GM13977 (cell line): ENCODE results near the gene IKZF1.
A peak's percentile ranks its signal among the peaks of the same experiment; 100 is the strongest.

Experiments
- DNase-seq: peaks from one replicate; pipeline ENCODE4 v3.0.0; 2012; ENCODE audit warnings: low spot score
- in situ Hi-C: fragments of 300-500 bp; cut with MboI; formaldehyde crosslinking; loops from one replicate; pipeline ENCODE4 v1.12.0; 2022; ENCODE audit warnings: low sequenced_read_pairs, low pct_unique_long_range_greater_than_20kb, mixed read lengths, inconsistent platforms; ENCODE audit not compliant: unreplicated experiment
- TF ChIP-seq, protein P1 (sequence below): IDR thresholded peaks from 2 replicates; pipeline ENCODE4 v1.5.1; 2012; ENCODE audit warnings: mild to moderate bottlenecking, control low read depth; ENCODE audit not compliant: insufficient read depth; ENCODE audit errors: extremely low read depth, missing control alignments

The IKZF1 gene

DNA sequence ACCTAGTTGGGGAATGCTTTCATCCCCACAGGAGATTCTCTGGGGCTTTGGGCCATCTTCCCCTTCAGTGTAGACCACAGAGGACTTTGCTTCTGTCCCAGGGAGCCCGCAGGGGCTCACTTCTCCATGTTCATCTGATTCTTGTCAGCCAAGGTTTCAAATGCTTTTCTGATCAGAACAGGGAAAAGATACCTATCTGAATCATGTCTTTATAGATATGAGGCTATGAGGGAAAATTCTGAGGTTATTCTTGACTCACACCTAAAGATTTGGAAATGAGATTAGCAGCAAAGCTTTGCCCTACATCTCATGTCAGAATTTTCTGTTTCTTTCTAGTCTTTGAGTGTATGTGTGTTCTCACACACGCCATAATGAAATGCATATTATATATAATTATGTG lies 92.3 kb downstream of the IKZF1 start:
- TF ChIP-seq, protein P1, sequence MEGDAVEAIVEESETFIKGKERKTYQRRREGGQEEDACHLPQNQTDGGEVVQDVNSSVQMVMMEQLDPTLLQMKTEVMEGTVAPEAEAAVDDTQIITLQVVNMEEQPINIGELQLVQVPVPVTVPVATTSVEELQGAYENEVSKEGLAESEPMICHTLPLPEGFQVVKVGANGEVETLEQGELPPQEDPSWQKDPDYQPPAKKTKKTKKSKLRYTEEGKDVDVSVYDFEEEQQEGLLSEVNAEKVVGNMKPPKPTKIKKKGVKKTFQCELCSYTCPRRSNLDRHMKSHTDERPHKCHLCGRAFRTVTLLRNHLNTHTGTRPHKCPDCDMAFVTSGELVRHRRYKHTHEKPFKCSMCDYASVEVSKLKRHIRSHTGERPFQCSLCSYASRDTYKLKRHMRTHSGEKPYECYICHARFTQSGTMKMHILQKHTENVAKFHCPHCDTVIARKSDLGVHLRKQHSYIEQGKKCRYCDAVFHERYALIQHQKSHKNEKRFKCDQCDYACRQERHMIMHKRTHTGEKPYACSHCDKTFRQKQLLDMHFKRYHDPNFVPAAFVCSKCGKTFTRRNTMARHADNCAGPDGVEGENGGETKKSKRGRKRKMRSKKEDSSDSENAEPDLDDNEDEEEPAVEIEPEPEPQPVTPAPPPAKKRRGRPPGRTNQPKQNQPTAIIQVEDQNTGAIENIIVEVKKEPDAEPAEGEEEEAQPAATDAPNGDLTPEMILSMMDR, result no peak
- DNase-seq, result peak; percentile 46
- in situ Hi-C loops, result no loop called here

DNA sequence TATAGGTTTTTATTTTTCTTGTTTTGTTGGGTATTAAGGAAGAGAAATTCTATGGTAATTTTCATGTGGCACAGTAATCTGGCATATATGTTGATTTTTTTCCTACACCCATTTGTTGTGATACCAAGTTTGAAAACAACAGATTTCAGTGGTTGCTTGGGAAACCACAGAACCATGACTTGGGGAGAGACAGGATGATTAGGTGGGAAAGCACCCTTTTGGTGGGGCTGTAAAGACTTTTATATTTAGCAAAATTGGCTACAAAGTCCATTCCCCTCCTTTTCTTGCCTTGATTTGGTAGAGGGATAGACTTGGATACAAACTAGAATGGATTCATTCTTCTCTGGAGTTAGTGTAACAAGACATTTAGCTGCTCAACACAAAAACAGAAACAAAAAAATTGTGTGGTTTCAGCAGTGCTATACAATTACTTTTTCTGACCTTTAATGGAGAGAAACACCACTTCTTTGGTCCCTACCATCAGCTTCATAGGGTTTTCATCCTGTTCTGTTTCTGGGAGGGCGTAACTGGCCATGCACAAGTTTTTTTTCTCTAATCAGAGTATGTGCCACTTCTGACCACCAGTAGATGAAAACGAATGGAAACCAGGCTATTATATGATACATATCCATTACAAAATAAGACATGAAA lies 92.9 kb downstream of the IKZF1 start:
- in situ Hi-C loops, result no loop called here
- TF ChIP-seq, protein P1, result no peak
- peak; percentile 75 for DNase-seq

DNA sequence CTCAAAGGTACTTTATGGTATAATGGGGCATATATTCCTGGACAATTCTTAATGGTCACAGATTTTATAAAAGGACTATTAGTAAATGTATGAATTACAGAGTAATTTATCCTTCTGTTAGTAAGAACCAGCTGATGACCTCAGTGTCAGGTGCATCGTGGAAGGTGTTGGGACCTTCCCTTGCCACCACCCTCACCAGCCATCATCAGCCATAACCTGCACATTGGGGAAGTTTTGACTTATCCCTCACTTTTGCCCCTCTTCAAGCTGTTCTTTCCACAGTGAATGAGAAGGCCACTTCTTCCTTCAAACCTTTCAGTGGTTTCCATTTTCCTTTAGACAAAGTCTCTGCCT lies 93.4 kb downstream of the IKZF1 start:
- TF ChIP-seq, protein P1, result no peak
- peak; percentile 45 for DNase-seq
- in situ Hi-C loops, result no loop called here

DNA sequence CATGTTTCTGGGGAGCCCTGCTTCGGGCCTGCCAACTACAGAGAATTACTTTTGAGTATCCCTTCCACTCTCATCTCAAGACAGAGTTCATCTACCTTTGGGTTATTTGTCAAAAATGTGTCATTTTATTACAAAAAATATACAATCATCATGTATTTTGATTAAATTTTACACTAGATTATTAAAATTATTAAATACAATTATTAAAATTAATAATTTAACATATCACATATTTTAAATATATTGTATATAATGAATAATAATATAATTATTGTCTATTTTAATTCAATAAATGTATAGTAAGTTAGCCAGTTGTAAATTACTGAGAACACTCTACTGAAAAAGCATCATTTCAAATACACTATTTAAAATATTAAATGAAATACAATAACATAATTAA lies 94.7 kb downstream of the IKZF1 start:
- no peak for DNase-seq
- in situ Hi-C loops, result no loop called here
- TF ChIP-seq, protein P1, result no peak

DNA sequence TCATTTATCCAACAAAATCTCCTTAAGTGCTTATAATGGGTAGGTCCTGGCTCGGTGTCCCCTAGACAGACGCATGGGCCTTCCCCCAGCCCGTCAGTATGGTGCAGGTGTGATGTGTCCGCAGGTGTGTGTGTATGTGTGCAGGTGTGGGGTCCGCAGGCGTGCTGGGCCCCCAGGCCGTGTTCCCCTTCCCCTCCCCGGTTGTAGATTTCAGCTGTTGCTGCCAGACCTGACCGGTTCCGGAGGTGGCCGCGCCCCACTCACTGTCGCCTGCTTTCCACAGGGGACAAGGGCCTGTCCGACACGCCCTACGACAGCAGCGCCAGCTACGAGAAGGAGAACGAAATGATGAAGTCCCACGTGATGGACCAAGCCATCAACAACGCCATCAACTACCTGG lies 95.1 kb downstream of the IKZF1 start:
- in situ Hi-C loops, result loop anchor here (25.0 kb wide), 1 partner anchor 187 kb away; no protein-coding TSS in a partner anchor
- DNase-seq, result no peak
- TF ChIP-seq, protein P1, result no peak

DNA sequence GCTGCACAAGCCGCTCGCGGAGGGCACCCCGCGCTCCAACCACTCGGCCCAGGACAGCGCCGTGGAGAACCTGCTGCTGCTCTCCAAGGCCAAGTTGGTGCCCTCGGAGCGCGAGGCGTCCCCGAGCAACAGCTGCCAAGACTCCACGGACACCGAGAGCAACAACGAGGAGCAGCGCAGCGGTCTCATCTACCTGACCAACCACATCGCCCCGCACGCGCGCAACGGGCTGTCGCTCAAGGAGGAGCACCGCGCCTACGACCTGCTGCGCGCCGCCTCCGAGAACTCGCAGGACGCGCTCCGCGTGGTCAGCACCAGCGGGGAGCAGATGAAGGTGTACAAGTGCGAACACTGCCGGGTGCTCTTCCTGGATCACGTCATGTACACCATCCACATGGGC lies 95.6 kb downstream of the IKZF1 start:
- DNase-seq, result no peak
- in situ Hi-C loops, result loop anchor here (25.0 kb wide), 1 partner anchor 188 kb away; no protein-coding TSS in a partner anchor
- TF ChIP-seq, protein P1, result no peak

DNA sequence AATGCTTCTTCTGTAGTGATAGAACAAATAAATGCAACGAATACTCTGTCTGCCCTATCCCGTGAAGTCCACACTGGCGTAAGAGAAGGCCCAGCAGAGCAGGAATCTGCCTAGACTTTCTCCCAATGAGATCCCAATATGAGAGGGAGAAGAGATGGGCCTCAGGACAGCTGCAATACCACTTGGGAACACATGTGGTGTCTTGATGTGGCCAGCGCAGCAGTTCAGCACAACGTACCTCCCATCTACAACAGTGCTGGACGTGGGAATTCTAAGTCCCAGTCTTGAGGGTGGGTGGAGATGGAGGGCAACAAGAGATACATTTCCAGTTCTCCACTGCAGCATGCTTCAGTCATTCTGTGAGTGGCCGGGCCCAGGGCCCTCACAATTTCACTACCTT lies 99.9 kb downstream of the IKZF1 start:
- in situ Hi-C loops, result loop anchor here (25.0 kb wide), 1 partner anchor 192 kb away; no protein-coding TSS in a partner anchor

More for the DNA sequence above, 99.9 kb downstream of the IKZF1 start:
- TF ChIP-seq, protein P1, result no peak
- DNase-seq, result no peak
